HL-60 (cell line): ENCODE measurements around the gene IRAK1BP1.

Experiments
- CTCF ChIP-seq: IDR thresholded peaks from one replicate; pipeline ENCODE4 v1.5.1; 2011; ENCODE audit warnings: low read length, control low read depth, inconsistent platforms; ENCODE audit not compliant: insufficient read depth
- GABPA ChIP-seq: IDR thresholded peaks from 2 replicates; pipeline ENCODE4 v1.6.1; 2012; ENCODE audit warnings: low read depth
- POLR2AphosphoS5 ChIP-seq: IDR thresholded peaks from 2 replicates; pipeline ENCODE4 v1.6.1; 2012; ENCODE audit warnings: low read depth
- SPI1 ChIP-seq: IDR thresholded peaks from 2 replicates; pipeline ENCODE4 v1.6.1; 2012; ENCODE audit warnings: low read depth, mild to moderate bottlenecking, borderline replicate concordance
- TF ChIP-seq, protein P1 (sequence below): IDR thresholded peaks from 2 replicates; pipeline ENCODE4 v1.6.1; 2012; ENCODE audit warnings: low read depth; ENCODE audit not compliant: insufficient replicate concordance

DNA sequence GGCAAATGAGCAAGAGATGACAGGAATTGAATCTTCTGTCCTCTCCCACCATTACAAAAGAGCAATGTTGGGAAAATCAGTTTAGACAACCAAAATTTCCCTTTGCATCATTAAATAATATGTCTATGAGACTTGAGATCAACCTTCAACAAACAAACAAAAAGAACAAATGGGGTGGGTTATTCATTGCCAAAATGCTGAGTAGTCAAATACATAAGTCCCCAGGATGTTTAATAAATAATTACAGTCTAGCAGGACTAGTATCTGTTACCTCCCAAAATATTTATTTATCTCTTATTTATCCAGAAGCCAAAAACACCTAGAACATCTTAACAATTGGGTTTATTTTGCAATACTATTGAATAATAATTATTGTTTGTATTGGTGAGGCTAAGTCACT, 16.2 kb upstream of the IRAK1BP1 start:
- TF ChIP-seq CTCF = no peak
- TF ChIP-seq, protein P1, sequence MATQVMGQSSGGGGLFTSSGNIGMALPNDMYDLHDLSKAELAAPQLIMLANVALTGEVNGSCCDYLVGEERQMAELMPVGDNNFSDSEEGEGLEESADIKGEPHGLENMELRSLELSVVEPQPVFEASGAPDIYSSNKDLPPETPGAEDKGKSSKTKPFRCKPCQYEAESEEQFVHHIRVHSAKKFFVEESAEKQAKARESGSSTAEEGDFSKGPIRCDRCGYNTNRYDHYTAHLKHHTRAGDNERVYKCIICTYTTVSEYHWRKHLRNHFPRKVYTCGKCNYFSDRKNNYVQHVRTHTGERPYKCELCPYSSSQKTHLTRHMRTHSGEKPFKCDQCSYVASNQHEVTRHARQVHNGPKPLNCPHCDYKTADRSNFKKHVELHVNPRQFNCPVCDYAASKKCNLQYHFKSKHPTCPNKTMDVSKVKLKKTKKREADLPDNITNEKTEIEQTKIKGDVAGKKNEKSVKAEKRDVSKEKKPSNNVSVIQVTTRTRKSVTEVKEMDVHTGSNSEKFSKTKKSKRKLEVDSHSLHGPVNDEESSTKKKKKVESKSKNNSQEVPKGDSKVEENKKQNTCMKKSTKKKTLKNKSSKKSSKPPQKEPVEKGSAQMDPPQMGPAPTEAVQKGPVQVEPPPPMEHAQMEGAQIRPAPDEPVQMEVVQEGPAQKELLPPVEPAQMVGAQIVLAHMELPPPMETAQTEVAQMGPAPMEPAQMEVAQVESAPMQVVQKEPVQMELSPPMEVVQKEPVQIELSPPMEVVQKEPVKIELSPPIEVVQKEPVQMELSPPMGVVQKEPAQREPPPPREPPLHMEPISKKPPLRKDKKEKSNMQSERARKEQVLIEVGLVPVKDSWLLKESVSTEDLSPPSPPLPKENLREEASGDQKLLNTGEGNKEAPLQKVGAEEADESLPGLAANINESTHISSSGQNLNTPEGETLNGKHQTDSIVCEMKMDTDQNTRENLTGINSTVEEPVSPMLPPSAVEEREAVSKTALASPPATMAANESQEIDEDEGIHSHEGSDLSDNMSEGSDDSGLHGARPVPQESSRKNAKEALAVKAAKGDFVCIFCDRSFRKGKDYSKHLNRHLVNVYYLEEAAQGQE = no peak
- no peak for TF ChIP-seq GABPA
- no peak for TF ChIP-seq POLR2AphosphoS5
- no peak for TF ChIP-seq SPI1
